Measurements from ENCODE around the gene SPNS1.

The SPNS1 gene

GRCh38 chr16:28933171-28933570 is 41.4 kb upstream of the SPNS1 start:
- TF ChIP-seq CTCF (IDR thresholded peaks at IDR 0.05), result no peak

GRCh38 chr16:28935346-28935745 is 39.2 kb upstream of the SPNS1 start:
- no peak for TF ChIP-seq CTCF (IDR thresholded peaks at IDR 0.05)

DNA sequence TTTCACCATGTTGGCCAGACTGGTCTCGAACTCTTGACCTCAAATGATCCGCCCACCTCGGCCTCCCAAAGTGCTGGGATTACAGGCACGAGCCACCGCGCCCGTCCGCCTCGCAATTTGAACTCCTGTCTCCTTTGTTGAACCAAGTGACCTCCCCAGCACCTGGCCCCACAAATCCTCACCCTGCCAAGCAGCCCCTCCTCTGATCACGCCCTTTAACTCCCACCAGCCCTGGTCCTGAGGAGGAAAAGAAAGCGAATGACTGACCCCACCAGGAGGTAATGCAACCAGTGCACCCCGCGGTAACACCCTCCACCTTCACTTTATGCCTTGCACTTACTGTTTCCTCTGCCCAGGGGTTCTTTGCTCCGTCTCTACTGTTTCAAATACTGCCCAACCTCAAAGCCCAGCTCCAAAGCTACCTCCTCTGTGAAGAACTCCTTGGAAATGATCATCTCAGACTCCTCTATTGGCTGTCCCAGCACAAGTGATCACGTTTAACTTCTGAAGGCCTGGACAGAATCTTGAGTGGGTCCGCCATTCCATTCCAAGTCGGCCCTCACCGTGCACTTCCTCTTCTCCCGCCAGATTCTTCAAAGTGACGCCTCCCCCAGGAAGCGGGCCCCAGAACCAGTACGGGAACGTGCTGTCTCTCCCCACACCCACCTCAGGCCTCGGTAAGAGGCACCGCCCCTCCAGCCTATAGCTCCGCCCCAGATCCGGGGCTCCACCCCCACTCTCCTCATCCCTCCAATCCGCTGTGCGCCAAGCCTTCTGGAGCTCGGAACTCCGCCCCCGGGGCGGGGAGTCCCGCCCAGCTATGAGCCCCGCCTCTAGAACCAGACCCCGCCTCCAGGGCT is 38.4 kb upstream of the SPNS1 start:
- TF ChIP-seq CTCF (IDR thresholded peaks at IDR 0.05), result no peak

DNA sequence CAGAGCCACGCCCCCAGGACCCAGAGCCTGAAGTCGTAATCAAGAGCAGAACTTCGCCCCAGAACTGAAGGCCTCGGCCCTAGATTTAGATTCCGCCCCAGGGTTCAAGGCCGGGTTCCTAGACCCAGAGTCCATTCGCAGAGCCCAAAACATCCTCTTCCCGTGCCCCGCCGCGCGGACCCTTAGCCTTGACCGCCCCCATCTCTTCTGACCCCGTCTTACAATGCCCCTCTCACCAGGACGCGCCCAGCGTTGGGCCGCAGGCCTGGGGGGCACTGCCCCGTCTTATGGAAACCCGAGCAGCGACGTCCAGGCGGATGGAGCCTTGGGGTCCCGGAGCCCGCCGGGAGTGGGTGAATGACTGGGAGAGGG is 37.8 kb upstream of the SPNS1 start:
- TF ChIP-seq CTCF (IDR thresholded peaks at IDR 0.05), result no peak

DNA sequence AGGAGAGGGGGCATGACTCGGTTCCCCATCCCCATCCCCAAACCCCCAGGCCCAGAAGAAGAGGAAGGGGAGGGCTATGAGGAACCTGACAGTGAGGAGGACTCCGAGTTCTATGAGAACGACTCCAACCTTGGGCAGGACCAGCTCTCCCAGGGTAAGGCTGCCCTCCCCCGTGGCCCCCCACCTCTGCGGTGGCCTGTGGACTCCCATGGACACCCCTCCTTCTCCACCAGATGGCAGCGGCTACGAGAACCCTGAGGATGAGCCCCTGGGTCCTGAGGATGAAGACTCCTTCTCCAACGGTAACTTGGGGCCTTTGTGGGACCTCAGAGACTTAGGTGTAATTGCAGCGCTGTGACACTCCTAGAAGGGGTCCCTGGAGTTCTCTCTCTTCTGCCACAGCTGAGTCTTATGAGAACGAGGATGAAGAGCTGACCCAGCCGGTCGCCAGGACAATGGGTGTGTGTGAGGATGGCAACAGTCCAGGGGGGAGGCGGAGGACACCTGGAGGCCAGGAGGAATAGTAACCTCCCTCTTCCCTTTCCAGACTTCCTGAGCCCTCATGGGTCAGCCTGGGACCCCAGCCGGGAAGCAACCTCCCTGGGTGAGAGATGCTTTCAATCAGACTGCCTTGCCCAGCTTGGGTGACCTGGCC is 37.2 kb upstream of the SPNS1 start:
- no peak for TF ChIP-seq CTCF (IDR thresholded peaks at IDR 0.05)

DNA sequence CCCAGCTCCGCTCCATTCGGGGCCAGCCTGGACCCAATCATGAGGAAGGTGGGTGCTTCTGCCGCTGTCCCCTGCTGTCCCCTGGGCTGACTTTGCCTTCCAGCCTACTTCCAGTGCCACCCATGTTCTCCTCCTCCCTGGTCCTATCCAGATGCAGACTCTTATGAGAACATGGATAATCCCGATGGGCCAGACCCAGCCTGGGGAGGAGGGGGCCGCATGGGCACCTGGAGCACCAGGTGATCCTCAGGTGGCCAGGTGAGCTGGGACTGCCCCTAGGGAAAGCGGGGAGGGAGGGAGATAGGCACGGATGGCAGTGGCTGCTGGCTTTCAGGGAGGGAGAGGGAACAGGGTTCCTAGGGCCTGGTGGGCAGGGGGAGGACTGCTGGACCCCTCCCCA is 35.9 kb upstream of the SPNS1 start:
- no peak for TF ChIP-seq CTCF (IDR thresholded peaks at IDR 0.05)

- TF ChIP-seq CTCF (IDR thresholded peaks at IDR 0.05), result no peak
These were observed 31.3 kb upstream of the SPNS1 start for GRCh38 chr16:28943281-28943680.
